B cell (primary cell): ENCODE data around the gene CCNA1. TPM values are rescaled to one million over a fixed set of nuclear protein-coding genes. Genes with fewer than 3 reads are reported as not detected.

Experiments
- ATAC-seq: fragments of 200-7000 bp; cut with Tn5 transposase; one replicate; pipeline ENCODE4 v1.10.0; 2021; ENCODE audit warnings: low read depth, mild to moderate bottlenecking, moderate number of reproducible peaks, moderate library complexity
- CTCF ChIA-PET: fragments of 350-600 bp; sonication (Branson Sonifier 250); formaldehyde crosslinking; loops from one replicate; lab custom pipeline; 2021; ENCODE audit warnings: antibody characterized with exemption, inconsistent platforms; lab: Charles Lee
- POLR2A ChIA-PET: fragments of 350-600 bp; sonication (Branson Sonifier 250); formaldehyde crosslinking; loops from one replicate; lab custom pipeline; 2021; ENCODE audit warnings: antibody characterized with exemption; lab: Charles Lee
- DNase-seq: peaks from one replicate; pipeline ENCODE4 v3.0.0; 2013
- H2AFZ ChIP-seq: 2 replicates; pipeline ENCODE4 v1.6.1; 2012; ENCODE audit warnings: mild to moderate bottlenecking, low read depth, low read length; ENCODE audit not compliant: insufficient read depth, poor library complexity, severe bottlenecking
- H3K27ac ChIP-seq, 2 donors: 1 replicate in 1 of 2; 2 replicates in 1 of 2; pipeline ENCODE4 v1.5.1; 2012 to 2013; ENCODE audit warnings: low read length in 2 of 2, mild to moderate bottlenecking in 2 of 2, moderate library complexity in 1 of 2
- H3K27me3 ChIP-seq, 4 experiments: fragments of 200-600 bp in 1 of 4; sonication (generic) in 1 of 4; replicated peaks in 1 of 4; 1 replicate in 2 of 4; 2 replicates in 2 of 4; pipeline versions ENCODE4 v1.6.1 to v1.7.0; 2013 to 2016; ENCODE audit warnings: low read length in 3 of 4, mild to moderate bottlenecking in 2 of 4, mixed read lengths in 1 of 4, moderate library complexity in 1 of 4; ENCODE audit not compliant: insufficient read depth in 4 of 4, control insufficient read depth in 3 of 4; ENCODE audit errors: control extremely low read depth in 1 of 4
- H3K36me3 ChIP-seq, 2 experiments: replicated peaks in 1 of 2; 1 replicate in 1 of 2; 2 replicates in 1 of 2; pipeline versions ENCODE4 v1.6.1 to v1.7.1; 2013; ENCODE audit warnings: low read length in 1 of 2; ENCODE audit not compliant: insufficient read depth in 2 of 2, control insufficient read depth in 1 of 2; ENCODE audit errors: control extremely low read depth in 1 of 2, extremely low read depth in 1 of 2
- H3K4me1 ChIP-seq, 2 donors: fragments of 200-600 bp in 1 of 2; sonication (generic) in 1 of 2; 1 replicate in 1 of 2; 2 replicates in 1 of 2; pipeline versions ENCODE4 v1.5.1 to v1.6.1; 2013 to 2017; ENCODE audit warnings: low read length in 2 of 2; ENCODE audit not compliant: control insufficient read depth in 2 of 2, insufficient read depth in 2 of 2
- H3K4me2 ChIP-seq: replicated peaks from 2 replicates; pipeline ENCODE3; 2012; ENCODE audit warnings: mild to moderate bottlenecking, low read depth, low read length; ENCODE audit not compliant: poor library complexity, severe bottlenecking
- H3K4me3 ChIP-seq, 5 experiments: fragments of 200-600 bp in 1 of 5; sonication (generic) in 1 of 5; 1 replicate in 3 of 5; 2 replicates in 2 of 5; pipeline versions ENCODE4 v1.5.1 to v1.7.0; 2011 to 2016; ENCODE audit warnings: low read length in 4 of 5, mild to moderate bottlenecking in 4 of 5, low read depth in 2 of 5, control low read depth in 1 of 5, moderate library complexity in 1 of 5; ENCODE audit not compliant: insufficient read depth in 1 of 5; ENCODE audit errors: control extremely low read depth in 1 of 5, extremely low read depth in 1 of 5
- H3K79me2 ChIP-seq: fragments of 200-600 bp; sonication (generic); one replicate; pipeline ENCODE4 v1.6.0; 2016; ENCODE audit warnings: low read length; ENCODE audit not compliant: control insufficient read depth, insufficient read depth
- H3K9ac ChIP-seq: fragments of 200-600 bp; sonication (generic); 2 replicates; pipeline ENCODE4 v1.6.1; 2017; ENCODE audit warnings: mild to moderate bottlenecking, low read length, moderate library complexity
- H3K9me3 ChIP-seq, 3 donors: one replicate each; pipeline versions ENCODE4 v1.6.1 to v1.7.1; 2013; ENCODE audit warnings: low read length in 2 of 3; ENCODE audit not compliant: control insufficient read depth in 2 of 3, insufficient read depth in 1 of 3; ENCODE audit errors: control extremely low read depth in 1 of 3
- H4K20me1 ChIP-seq: 2 replicates; pipeline ENCODE4 v1.6.0; 2012; ENCODE audit warnings: mild to moderate bottlenecking, low read length; ENCODE audit not compliant: insufficient read depth, control insufficient read depth, poor library complexity, severe bottlenecking
- H3K27ac Mint-ChIP-seq: one replicate; pipeline ENCODE4 v1.8.0; 2021; ENCODE audit warnings: mixed read lengths
- H3K27me3 Mint-ChIP-seq: one replicate; pipeline ENCODE4 v1.8.0; 2021; ENCODE audit warnings: mixed read lengths
- H3K4me1 Mint-ChIP-seq: one replicate; pipeline ENCODE4 v1.8.0; 2021; ENCODE audit warnings: mixed read lengths
- H3K4me3 Mint-ChIP-seq: one replicate; pipeline ENCODE4 v1.8.0; 2021; ENCODE audit warnings: mixed read lengths
- H3K9me3 Mint-ChIP-seq: one replicate; pipeline ENCODE4 v1.8.0; 2022; ENCODE audit warnings: mixed read lengths; ENCODE audit not compliant: insufficient read depth
- CTCF ChIP-seq: fragments of 200-600 bp; IDR thresholded peaks from one replicate; pipeline ENCODE4 v1.8.0; 2022; ENCODE audit warnings: antibody characterized with exemption, mild to moderate bottlenecking
- EZH2 ChIP-seq: IDR thresholded peaks from 2 replicates; pipeline ENCODE4 v1.6.1; 2012; ENCODE audit warnings: borderline replicate concordance, low read depth, mild to moderate bottlenecking, moderate library complexity, low read length; ENCODE audit not compliant: insufficient read depth, poor library complexity, severe bottlenecking
- WGBS: methylation state at CpG from one replicate; pipeline ENCODE4 v1.1.5; 2013; ENCODE audit warnings: missing lambda C conversion rate; ENCODE audit not compliant: insufficient coverage; 5-methylcytosine and 5-hydroxymethylcytosine counted together
- intact Hi-C: fragments of 100-400 bp; cut with micrococcal nuclease; formaldehyde crosslinking; loops from one replicate; pipeline ENCODE4 v1.10.0; 2022
- polyA plus RNA-seq: library from polyadenylated mRNA; depleted of rRNA; stranded (reverse); fragments of >200 nt; gene quantifications from 2 replicates; pipeline ENCODE4 v1.2.3, GENCODE V29; 2012
- total RNA-seq, 2 donors: library from RNA; stranded (reverse); fragments of 120-200 nt in 1 of 2; gene quantifications; 1 replicate in 1 of 2; 2 replicates in 1 of 2; pipeline versions ENCODE4 v1.2.3 to v1.2.4, GENCODE V29; 2013 to 2022

The CCNA1 gene
- total and polyA plus RNA-seq, 2 donors (not counting 1 experiment from before 2014, with no cell fraction given): 0.15 to 0.69 TPM

DNA sequence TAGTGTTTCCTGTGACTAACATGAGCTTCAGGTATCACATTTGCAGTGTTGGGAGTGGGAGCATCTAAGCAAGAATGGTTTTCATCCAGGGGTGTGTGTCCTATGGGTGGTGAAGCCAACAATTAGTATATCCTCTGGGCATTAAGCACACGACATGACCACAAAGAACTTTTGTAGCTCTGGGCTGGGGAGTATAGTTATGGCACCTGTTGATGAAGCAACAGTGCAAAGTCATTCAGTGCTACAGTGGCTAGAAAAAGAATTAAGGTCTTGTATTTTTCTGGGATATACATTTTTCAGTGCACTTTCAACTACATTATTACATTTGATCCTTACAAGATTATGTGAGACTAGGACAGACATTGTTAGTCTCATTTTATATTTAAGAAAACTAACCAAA is 21.8 kb downstream of the CCNA1 start:
- Mint-ChIP-seq H3K4me1 (no peaks in the 10 kb centered on the region), H3K27ac (no peak overlapping the region), H3K9me3 (no peaks in the 10 kb centered on the region), H3K4me3 (no peak overlapping the region), H3K27me3 (peaks cover 10% of the 10 kb centered on the region)
- TF ChIP-seq EZH2: no peak
- no peak overlapping the region for H2AFZ ChIP-seq
- no peak overlapping the region for H3K27ac ChIP-seq
- H3K36me3 ChIP-seq: no peaks in the 10 kb centered on the region
- H3K9me3 ChIP-seq: no peaks in the 10 kb centered on the region
- H4K20me1 ChIP-seq: no peaks in the 10 kb centered on the region
- no peak overlapping the region for H3K4me3 ChIP-seq
- ChIA-PET CTCF (interaction anchor here (1.2 to 3.5 kb wide), 2 partner anchors 277 to 282 kb away, joined by 3 to 29 read pairs; no protein-coding TSS in a partner anchor), POLR2A (no interaction called here)
- no peaks in the 10 kb centered on the region for H3K4me1 ChIP-seq
- ATAC-seq (no peak), DNase-seq (no peak)
- no peaks in the 10 kb centered on the region for H3K79me2 ChIP-seq
- H3K4me2 ChIP-seq: no peak overlapping the region
- intact Hi-C loops: no loop called here
- H3K27me3 ChIP-seq: no peaks in the 10 kb centered on the region
- no peak overlapping the region for H3K9ac ChIP-seq
- 100% methylated on average over 1 of the region's 1 CpG for WGBS

GRCh38 chr13:36454987-36455386 is 22.7 kb downstream of the CCNA1 start:
- H3K36me3 ChIP-seq: no peaks in the 10 kb centered on the region
- Mint-ChIP-seq H3K4me1 (no peaks in the 10 kb centered on the region), H3K9me3 (no peaks in the 10 kb centered on the region), H3K27me3 (peaks cover 10% of the 10 kb centered on the region), H3K27ac (no peak overlapping the region), H3K4me3 (no peak overlapping the region)
- ATAC-seq (no peak), DNase-seq (no peak)
- no peaks in the 10 kb centered on the region for H3K9me3 ChIP-seq
- ChIA-PET POLR2A (no interaction called here), CTCF (interaction anchor here (3.5 kb wide), 1 partner anchor 281 kb away, joined by 29 read pairs; no protein-coding TSS in a partner anchor)
- intact Hi-C loops: no loop called here
- no peak overlapping the region for H3K9ac ChIP-seq
- no peaks in the 10 kb centered on the region for H3K4me1 ChIP-seq
- TF ChIP-seq CTCF: no peak
- TF ChIP-seq EZH2: no peak
- H3K4me2 ChIP-seq: no peak overlapping the region
- H4K20me1 ChIP-seq: no peaks in the 10 kb centered on the region
- H3K79me2 ChIP-seq: no peaks in the 10 kb centered on the region
- no peak overlapping the region for H3K4me3 ChIP-seq
- no peak overlapping the region for H2AFZ ChIP-seq
- 30% methylated on average over 1 of the region's 3 CpGs for WGBS
- no peak overlapping the region for H3K27ac ChIP-seq
- no peaks in the 10 kb centered on the region for H3K27me3 ChIP-seq
